Measurements from ENCODE around the gene GABRB2. TPM values are rescaled to one million over a fixed set of nuclear protein-coding genes. Genes with fewer than 3 reads are reported as not detected.

The GABRB2 gene
- total and polyA plus RNA-seq, 7 donors, result 0.04 to 0.36 (median 0.14) TPM

GRCh38 chr5:161273410-161273809 is 273.1 kb downstream of the GABRB2 start:
- Histone ChIP-seq H3K27ac (no peak overlapping the region), H3K27me3 (ENCODE audit: insufficient read depth in 3 of 3, low read length in 2 of 3) (no peaks in the 10 kb centered on the region), H3K9me3 (no peaks in the 10 kb centered on the region), H3K4me3 (no peak overlapping the region), H3K4me1 (no peaks in the 10 kb centered on the region), H3K36me3 (ENCODE audit: insufficient read depth in 1 of 2, low read depth in 1 of 2) (no peaks in the 10 kb centered on the region)
- DNase-seq (no peak), ATAC-seq (no peak)
- intact Hi-C loops (cut with DNase I), result loop anchor here in 1 of 2 donors (10.0 kb wide), 1 partner anchor 229 kb away; no protein-coding TSS in a partner anchor
- TF ChIP-seq CTCF (IDR thresholded peaks at IDR 0.05), result no peak

- no peaks in the 10 kb centered on the region for H3K27me3 ChIP-seq (ENCODE audit: insufficient read depth in 3 of 3, low read length in 2 of 3)
- H3K9me3 ChIP-seq, result no peaks in the 10 kb centered on the region
- no peak for ATAC-seq
- H3K4me3 ChIP-seq, result no peak overlapping the region
- intact Hi-C loops (cut with DNase I), result loop anchor here in 1 of 2 donors (10.0 kb wide), 1 partner anchor 227 kb away; no protein-coding TSS in a partner anchor
- no peaks in the 10 kb centered on the region for H3K4me1 ChIP-seq
- TF ChIP-seq CTCF (IDR thresholded peaks at IDR 0.05), result no peak
- 66 to 79% (median 78%) methylated on average over 1 of the region's 1 CpG for WGBS, 3 donors
- H3K36me3 ChIP-seq (ENCODE audit: insufficient read depth in 1 of 2, low read depth in 1 of 2), result no peaks in the 10 kb centered on the region
- no peak overlapping the region for H3K27ac ChIP-seq
- DNase-seq, result no peak
Measured at GRCh38 chr5:161271816-161272215, 274.7 kb downstream of the GABRB2 start.

GRCh38 chr5:161269125-161269524 is 277.4 kb downstream of the GABRB2 start:
- TF ChIP-seq CTCF (IDR thresholded peaks at IDR 0.05), result no peak
- intact Hi-C loops (cut with DNase I), result no loop called here
- H3K27me3 ChIP-seq (ENCODE audit: insufficient read depth in 3 of 3, low read length in 2 of 3), result no peaks in the 10 kb centered on the region

GRCh38 chr5:161266954-161267353 is 279.6 kb downstream of the GABRB2 start:
- ATAC-seq, result no peak
- no peak overlapping the region for H3K4me3 ChIP-seq
- no peak overlapping the region for H3K27ac ChIP-seq
- intact Hi-C loops (cut with DNase I), result no loop called here
- WGBS, 3 donors, result 85 to 94% (median 90%) methylated on average over 1 of the region's 1 CpG
- no peak for TF ChIP-seq CTCF (IDR thresholded peaks at IDR 0.05)
- no peaks in the 10 kb centered on the region for H3K9me3 ChIP-seq
- H3K27me3 ChIP-seq (ENCODE audit: insufficient read depth in 3 of 3, low read length in 2 of 3), result no peaks in the 10 kb centered on the region
- H3K36me3 ChIP-seq (ENCODE audit: insufficient read depth in 1 of 2, low read depth in 1 of 2), result no peaks in the 10 kb centered on the region
- H3K4me1 ChIP-seq, result no peaks in the 10 kb centered on the region
- DNase-seq, result no peak

More at GRCh38 chr5:161269125-161269524, 277.4 kb downstream of the GABRB2 start:
- no peaks in the 10 kb centered on the region for H3K36me3 ChIP-seq (ENCODE audit: insufficient read depth in 1 of 2, low read depth in 1 of 2)
- no peak overlapping the region for H3K4me3 ChIP-seq
- ATAC-seq, result no peak
- no peak overlapping the region for H3K27ac ChIP-seq
- no peaks in the 10 kb centered on the region for H3K4me1 ChIP-seq
- H3K9me3 ChIP-seq, result no peaks in the 10 kb centered on the region
- DNase-seq, result no peak

GRCh38 chr5:161265006-161265405 is 281.5 kb downstream of the GABRB2 start:
- Histone ChIP-seq H3K27me3 (ENCODE audit: insufficient read depth in 3 of 3, low read length in 2 of 3) (no peaks in the 10 kb centered on the region), H3K27ac (no peak overlapping the region), H3K4me1 (no peaks in the 10 kb centered on the region), H3K9me3 (no peaks in the 10 kb centered on the region), H3K36me3 (ENCODE audit: insufficient read depth in 1 of 2, low read depth in 1 of 2) (no peaks in the 10 kb centered on the region), H3K4me3 (no peak overlapping the region)
- no peak for ATAC-seq
- intact Hi-C loops (cut with DNase I), result no loop called here
- WGBS, 3 donors, result 80 to 93% (median 88%) methylated on average over 4 of the region's 4 CpGs
- DNase-seq, result no peak
- no peak for TF ChIP-seq CTCF (IDR thresholded peaks at IDR 0.05)

Measured in psoas muscle (tissue), 8 donors.